Liver (tissue), 3 donors: ENCODE data around the gene KCNIP4.

Source experiments
- CTCF ChIP-seq: fragments of 150-350 bp; IDR thresholded peaks from 2 replicates; pipeline ENCODE4 v1.5.1; 2017; ENCODE audit warnings: improper control_type of control experiment, low read depth, low read length; ENCODE audit not compliant: missing input control
- EGR1 ChIP-seq, 2 donors: IDR thresholded peaks; 2 replicates each; pipeline ENCODE4 v1.6.1; 2016 to 2018; ENCODE audit warnings: antibody characterized with exemption in 2 of 2, low read depth in 2 of 2
- donor health status: healthy.
- donor health status: healthy.

DNA sequence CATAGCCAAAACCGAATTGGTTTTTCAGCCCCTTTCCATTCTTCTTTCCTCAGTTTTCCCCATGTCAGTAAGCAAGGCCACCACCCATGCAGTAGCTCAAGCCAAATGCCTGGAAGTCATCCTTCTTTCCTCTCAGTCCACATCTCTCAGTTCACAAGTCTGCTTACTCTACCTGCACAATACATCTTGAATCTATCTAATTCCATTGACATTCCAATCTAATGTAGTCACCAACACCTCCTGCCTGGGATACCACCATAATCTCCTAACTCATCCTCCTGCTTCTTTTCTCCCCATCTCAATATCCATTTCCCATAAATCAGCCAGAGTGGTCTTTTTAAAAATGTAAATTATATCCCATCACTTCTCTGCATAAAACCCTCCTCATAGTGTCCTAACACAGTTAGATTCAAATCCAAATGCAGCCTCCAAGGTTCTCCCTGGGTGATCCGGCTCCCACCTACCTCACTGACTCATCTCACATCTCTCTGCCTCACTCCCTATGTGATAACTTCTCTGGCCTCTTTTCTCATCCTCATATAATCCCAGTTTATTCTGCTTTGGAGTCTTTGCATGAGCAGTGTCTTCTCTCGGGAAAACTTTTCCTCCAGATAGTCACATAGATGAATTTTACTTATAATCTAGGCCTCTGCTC, 26.9 kb downstream of the KCNIP4 start:
- TF ChIP-seq CTCF = no peak
- no peak for TF ChIP-seq EGR1 (IDR thresholded peaks at IDR 0.05; ENCODE audit: low read depth in 2 of 2)
